Pancreas (tissue), 10 donors: Measurements from ENCODE around the gene CNOT4. TPM values are rescaled to one million over a fixed set of nuclear protein-coding genes. Genes with fewer than 3 reads are reported as not detected.

ENCODE experiments used
- ATAC-seq, 4 donors: fragments of 200-7000 bp; cut with Tn5 transposase; one replicate each; pipeline versions ENCODE4 v1.8.0 to v1.9.1; 2020; ENCODE audit warnings: mild to moderate bottlenecking in 4 of 4, moderate library complexity in 4 of 4
- DNase-seq, 6 donors: peaks; one replicate each; pipeline ENCODE4 v3.0.0-alpha.2; 2020
- FAIRE-seq: peaks from 2 replicates; lab custom pipeline; 2012; peaks lifted over from hg19 to GRCh38; lab: Jason Lieb, UNC
- H3K27ac ChIP-seq, 4 donors: fragments of 200-600 bp; sonication (generic); 1 replicate in 3 of 4; 2 replicates in 1 of 4; pipeline versions ENCODE4 v1.5.0 to v1.8.0; 2020
- H3K27me3 ChIP-seq, 4 donors: fragments of 200-600 bp; one replicate each; pipeline ENCODE4 v1.8.0; 2021
- H3K36me3 ChIP-seq, 3 donors: fragments of 200-600 bp; sonication (generic) in 1 of 3; one replicate each; pipeline versions ENCODE4 v1.5.0 to v1.8.0; 2020 to 2021
- H3K4me1 ChIP-seq, 3 donors: fragments of 200-600 bp; one replicate each; pipeline ENCODE4 v1.8.0; 2021
- H3K4me3 ChIP-seq, 4 donors: fragments of 200-600 bp; sonication (generic) in 2 of 4; one replicate each; pipeline versions ENCODE4 v1.5.0 to v1.8.0; 2020 to 2021
- H3K9me3 ChIP-seq, 4 donors: fragments of 200-600 bp; one replicate each; pipeline ENCODE4 v1.8.0; 2021
- CTCF ChIP-seq, 4 donors: fragments of 200-600 bp; sonication (generic) in 3 of 4; IDR thresholded peaks; one replicate each; pipeline versions ENCODE4 v1.5.0 to v1.8.0; 2021; ENCODE audit warnings: antibody characterized with exemption in 4 of 4
- WGBS, 2 donors: extraction: QIAGEN DNeasy Blood & Tissue Kit; methylation state at CpG; one replicate each; pipeline ENCODE4 v1.1.7; 2013; 5-methylcytosine and 5-hydroxymethylcytosine counted together
- intact Hi-C, 3 donors: fragments of 100-400 bp; cut with DNase I; formaldehyde crosslinking; loops; one replicate each; pipeline versions ENCODE4 v1.11.1 to v1.14.2; 2022
- polyA plus RNA-seq, 2 donors: library from polyadenylated mRNA; stranded (reverse); fragments of 200-250 nt; gene quantifications; one replicate each; pipeline ENCODE4 v1.2.3, GENCODE V29; 2013
- total RNA-seq, 6 donors: library from RNA; stranded (reverse); fragmentation: NEBNext Ultra II Directional in 4 of 6; extraction: Animal tissue kit (Norgen Biotek cat#: 25700) in 4 of 6; gene quantifications; one replicate each; pipeline versions ENCODE4 v1.2.1 to v1.2.4, GENCODE V29; 2021 to 2023
- donor health status: healthy with polysubstance abuse.
- donor health status: DM: no; HTN: no; CAD: no; lungs with moderate emphysema.
- donor health status: DM: no; HTN: no; CAD: no.
- donor health status: control.
- donor health status: control.
- donor health status: Bipolar disorder and iron deficiency.
- donor health status: DM: yes; HTN: yes; CAD: no.
- donor health status: DM: no; HTN: no; CAD: no.
- donor health status: DM: no; HTN: no; CAD: no.
- donor health status: DM: yes; HTN: yes; CAD: no.

The CNOT4 gene
- total and polyA plus RNA-seq, 8 donors, result 5.5 to 15.0 (median 10.3) TPM

- Histone ChIP-seq H3K4me1 (peaks cover 8 to 15% (median 9%) of the 10 kb centered on the region in 3 donors), H3K27me3 (no peaks in the 10 kb centered on the region), H3K4me3 (no peak overlapping the region), H3K9me3 (no peaks in the 10 kb centered on the region), H3K36me3 (no peaks in the 10 kb centered on the region), H3K27ac (no peak overlapping the region)
- ATAC-seq (no peak), DNase-seq (no peak), FAIRE-seq (no peak)
- no peak for TF ChIP-seq CTCF (IDR thresholded peaks at IDR 0.05)
- intact Hi-C loops, result no loop called here
Measured at GRCh38 chr7:135427166-135427565, 82.7 kb downstream of the CNOT4 start.

GRCh38 chr7:135425036-135425435, 84.9 kb downstream of the CNOT4 start:
- Histone ChIP-seq H3K4me1 (peaks cover 8 to 15% (median 9%) of the 10 kb centered on the region in 3 donors), H3K27me3 (no peaks in the 10 kb centered on the region), H3K27ac (no peak overlapping the region), H3K9me3 (no peaks in the 10 kb centered on the region), H3K4me3 (no peak overlapping the region), H3K36me3 (no peaks in the 10 kb centered on the region)
- 92 to 95% methylated on average over 2 of the region's 2 CpGs for WGBS, 2 donors
- FAIRE-seq, result no peak
- no peak for ATAC-seq
- intact Hi-C loops, result no loop called here
- no peak for DNase-seq
- TF ChIP-seq CTCF (IDR thresholded peaks at IDR 0.05), result no peak

- WGBS, 2 donors, result 68 to 74% methylated on average over 4 of the region's 4 CpGs
- FAIRE-seq (no peak), DNase-seq (no peak), ATAC-seq (no peak)
- intact Hi-C loops, result no loop called here
- no peaks in the 10 kb centered on the region for H3K4me1 ChIP-seq
- no peaks in the 10 kb centered on the region for H3K36me3 ChIP-seq
- no peaks in the 10 kb centered on the region for H3K9me3 ChIP-seq
- H3K27ac ChIP-seq, result no peak overlapping the region
- H3K4me3 ChIP-seq, result no peak overlapping the region
- no peaks in the 10 kb centered on the region for H3K27me3 ChIP-seq
- TF ChIP-seq CTCF (IDR thresholded peaks at IDR 0.05), result no peak
Measured at GRCh38 chr7:135420786-135421185, 89.1 kb downstream of the CNOT4 start.

- ATAC-seq (no peak), DNase-seq (no peak), FAIRE-seq (no peak)
- no peak for TF ChIP-seq CTCF (IDR thresholded peaks at IDR 0.05)
- whole genome bisulfite sequencing, 2 donors, result 85 to 93% methylated on average over 3 of the region's 3 CpGs
- no peaks in the 10 kb centered on the region for H3K9me3 ChIP-seq
- no peak overlapping the region for H3K27ac ChIP-seq
- intact Hi-C loops, result no loop called here
- H3K27me3 ChIP-seq, result no peaks in the 10 kb centered on the region
- H3K4me1 ChIP-seq, result no peaks in the 10 kb centered on the region
- no peak overlapping the region for H3K4me3 ChIP-seq
- H3K36me3 ChIP-seq, result no peaks in the 10 kb centered on the region
Measured at GRCh38 chr7:135416431-135416830, 93.5 kb downstream of the CNOT4 start.

DNA sequence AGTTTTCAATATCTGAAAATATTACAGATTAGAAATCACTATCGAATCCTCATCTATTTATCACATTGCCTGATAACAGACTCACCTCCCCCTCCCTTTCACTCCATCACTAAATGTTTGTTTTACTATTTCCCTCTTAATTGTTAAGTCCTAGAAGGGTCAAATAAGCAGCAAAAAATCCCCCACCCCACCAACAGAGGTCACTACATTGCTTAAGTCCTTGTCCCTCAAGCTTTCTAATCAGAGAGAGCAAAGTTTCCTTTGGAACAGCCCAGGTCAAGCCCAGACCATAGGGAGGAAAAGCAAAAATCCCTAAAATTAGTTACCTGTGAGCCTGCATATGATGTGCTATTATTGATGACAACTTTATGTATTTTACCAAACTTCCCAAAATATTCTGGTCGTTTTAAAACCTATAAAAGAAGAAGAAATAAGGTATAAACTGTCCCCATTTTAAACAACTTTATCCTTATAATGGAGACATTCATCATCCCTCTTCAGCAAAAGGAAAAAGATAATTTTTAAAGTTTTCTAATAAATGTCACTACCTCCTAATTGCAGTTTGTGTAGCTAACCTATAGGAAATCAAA, 95.0 kb downstream of the CNOT4 start:
- intact Hi-C loops, result no loop called here
- Histone ChIP-seq H3K27me3 (no peaks in the 10 kb centered on the region), H3K9me3 (no peaks in the 10 kb centered on the region), H3K36me3 (no peaks in the 10 kb centered on the region), H3K4me3 (no peak overlapping the region), H3K4me1 (no peaks in the 10 kb centered on the region), H3K27ac (no peak overlapping the region)
- ATAC-seq (peak in 3 of 4 donors; percentile 75 to 85 (median 77)), FAIRE-seq (no peak), DNase-seq (peak in 2 of 6 donors; percentile 11 to 35)
- TF ChIP-seq CTCF (IDR thresholded peaks at IDR 0.05), result peak in 3 of 4 donors; percentile 20 to 32 (median 23)
- 48 to 53% methylated on average over 2 of the region's 2 CpGs for WGBS, 2 donors
